Neutrophil (primary cell): ENCODE measurements around the gene GOSR2.

Experiments
- H3K27ac ChIP-seq: fragments of 200-600 bp; sonication (generic); 2 replicates; pipeline ENCODE4 v1.5.1; 2016; ENCODE audit warnings: mild to moderate bottlenecking, moderate library complexity
- H3K27me3 ChIP-seq: fragments of 200-600 bp; sonication (generic); 2 replicates; pipeline ENCODE4 v1.6.0; 2016; ENCODE audit warnings: mild to moderate bottlenecking
- H3K36me3 ChIP-seq: fragments of 200-600 bp; sonication (generic); 2 replicates; pipeline ENCODE4 v1.5.1; 2017
- H3K4me1 ChIP-seq, 2 experiments: fragments of 200-600 bp in 1 of 2; sonication (generic) in 1 of 2; 1 replicate in 1 of 2; 2 replicates in 1 of 2; pipeline versions ENCODE4 v1.5.1 to v1.6.1; 2013 to 2016; ENCODE audit warnings: low read depth in 1 of 2, low read length in 1 of 2, mild to moderate bottlenecking in 1 of 2, moderate library complexity in 1 of 2; ENCODE audit not compliant: control insufficient read depth in 1 of 2, insufficient read depth in 1 of 2
- H3K4me3 ChIP-seq, 2 experiments: fragments of 200-600 bp in 1 of 2; sonication (generic) in 1 of 2; 1 replicate in 1 of 2; 2 replicates in 1 of 2; pipeline ENCODE4 v1.5.1; 2013 to 2016; ENCODE audit warnings: low read depth in 1 of 2, low read length in 1 of 2, mild to moderate bottlenecking in 1 of 2, moderate library complexity in 1 of 2
- H3K9me3 ChIP-seq: fragments of 200-600 bp; sonication (generic); 2 replicates; pipeline ENCODE4 v1.5.1; 2016
- TF ChIP-seq, protein P1 (sequence below): fragments of 200-600 bp; sonication (generic); IDR thresholded peaks from 2 replicates; pipeline ENCODE4 v1.5.1; 2016; ENCODE audit warnings: antibody characterized with exemption

GOSR2 gene

DNA sequence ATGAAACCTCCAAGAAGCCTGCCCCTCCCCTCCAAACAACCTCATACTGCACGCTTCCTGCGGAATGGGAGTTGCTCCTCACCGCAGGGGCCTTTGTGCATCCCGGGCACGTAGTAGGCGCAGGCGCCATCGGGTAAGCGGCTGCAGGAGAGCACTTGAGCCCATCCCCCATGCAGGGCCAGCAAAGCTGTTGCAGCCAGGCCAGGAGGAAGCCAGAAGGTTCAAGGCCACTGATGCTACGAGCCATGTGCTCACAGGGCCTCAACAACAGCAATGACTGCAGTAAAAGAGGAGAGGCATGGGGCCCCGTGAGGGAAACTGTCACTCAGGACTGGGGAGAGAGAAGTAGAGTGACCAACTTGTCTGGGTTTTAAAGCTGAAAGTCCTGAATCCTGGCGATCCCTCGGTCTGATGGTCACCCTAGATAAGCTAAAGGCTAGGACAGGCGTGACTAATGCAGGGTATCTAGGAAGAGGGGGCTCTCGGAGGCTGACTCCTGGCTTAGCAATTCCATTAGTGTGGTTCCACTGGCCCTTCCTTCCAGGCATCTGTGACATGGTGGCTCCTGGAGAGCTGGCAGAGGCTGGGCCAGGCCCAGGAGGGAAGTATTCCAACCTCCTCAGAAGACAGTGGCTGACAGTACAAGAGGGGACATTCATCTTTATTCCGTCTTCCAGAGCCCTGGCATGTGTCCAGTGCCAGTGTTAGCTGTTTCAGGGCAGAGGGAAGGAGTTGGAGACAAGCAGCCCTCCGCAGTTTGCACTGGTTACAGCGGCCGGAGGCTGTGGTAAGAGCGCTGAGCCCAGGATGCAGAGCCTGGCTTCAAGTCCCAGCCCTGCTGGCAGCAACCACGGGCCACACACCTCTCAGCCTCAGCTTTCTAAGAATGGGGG is 20.8 kb downstream of the GOSR2 start:
- no peak overlapping the region for H3K27ac ChIP-seq
- no peak overlapping the region for H3K4me3 ChIP-seq
- peaks cover 24% of the 10 kb centered on the region for H3K36me3 ChIP-seq
- H3K4me1 ChIP-seq = no peaks in the 10 kb centered on the region
- TF ChIP-seq, protein P1, sequence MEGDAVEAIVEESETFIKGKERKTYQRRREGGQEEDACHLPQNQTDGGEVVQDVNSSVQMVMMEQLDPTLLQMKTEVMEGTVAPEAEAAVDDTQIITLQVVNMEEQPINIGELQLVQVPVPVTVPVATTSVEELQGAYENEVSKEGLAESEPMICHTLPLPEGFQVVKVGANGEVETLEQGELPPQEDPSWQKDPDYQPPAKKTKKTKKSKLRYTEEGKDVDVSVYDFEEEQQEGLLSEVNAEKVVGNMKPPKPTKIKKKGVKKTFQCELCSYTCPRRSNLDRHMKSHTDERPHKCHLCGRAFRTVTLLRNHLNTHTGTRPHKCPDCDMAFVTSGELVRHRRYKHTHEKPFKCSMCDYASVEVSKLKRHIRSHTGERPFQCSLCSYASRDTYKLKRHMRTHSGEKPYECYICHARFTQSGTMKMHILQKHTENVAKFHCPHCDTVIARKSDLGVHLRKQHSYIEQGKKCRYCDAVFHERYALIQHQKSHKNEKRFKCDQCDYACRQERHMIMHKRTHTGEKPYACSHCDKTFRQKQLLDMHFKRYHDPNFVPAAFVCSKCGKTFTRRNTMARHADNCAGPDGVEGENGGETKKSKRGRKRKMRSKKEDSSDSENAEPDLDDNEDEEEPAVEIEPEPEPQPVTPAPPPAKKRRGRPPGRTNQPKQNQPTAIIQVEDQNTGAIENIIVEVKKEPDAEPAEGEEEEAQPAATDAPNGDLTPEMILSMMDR = no peak
- no peaks in the 10 kb centered on the region for H3K9me3 ChIP-seq
- peaks cover 14% of the 10 kb centered on the region for H3K27me3 ChIP-seq

DNA sequence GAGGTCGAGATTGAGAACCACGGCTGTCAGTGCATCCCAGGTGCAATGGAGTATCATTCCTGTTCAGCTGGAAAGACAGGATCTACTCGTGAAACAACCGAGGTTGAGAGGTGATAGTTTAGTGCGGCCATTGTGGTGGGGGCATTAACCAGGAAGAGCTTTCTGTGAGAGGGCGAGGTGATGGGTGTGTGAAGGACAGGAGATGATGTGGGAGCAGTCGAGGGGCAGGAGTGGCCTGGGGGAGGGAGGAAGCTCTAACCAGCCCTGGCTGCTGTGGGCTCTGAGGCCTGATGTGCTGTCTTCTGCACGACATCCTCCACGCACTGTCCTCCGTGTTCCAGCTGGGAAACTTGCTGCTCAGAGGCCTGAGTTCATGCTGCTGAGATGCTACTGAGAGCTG is 22.0 kb downstream of the GOSR2 start:
- TF ChIP-seq, protein P1 = no peak
- peaks cover 12% of the 10 kb centered on the region for H3K36me3 ChIP-seq
- H3K27me3 ChIP-seq = peaks cover 14% of the 10 kb centered on the region
- H3K4me1 ChIP-seq = no peaks in the 10 kb centered on the region
- no peaks in the 10 kb centered on the region for H3K9me3 ChIP-seq
- no peak overlapping the region for H3K4me3 ChIP-seq
- H3K27ac ChIP-seq = no peak overlapping the region

DNA sequence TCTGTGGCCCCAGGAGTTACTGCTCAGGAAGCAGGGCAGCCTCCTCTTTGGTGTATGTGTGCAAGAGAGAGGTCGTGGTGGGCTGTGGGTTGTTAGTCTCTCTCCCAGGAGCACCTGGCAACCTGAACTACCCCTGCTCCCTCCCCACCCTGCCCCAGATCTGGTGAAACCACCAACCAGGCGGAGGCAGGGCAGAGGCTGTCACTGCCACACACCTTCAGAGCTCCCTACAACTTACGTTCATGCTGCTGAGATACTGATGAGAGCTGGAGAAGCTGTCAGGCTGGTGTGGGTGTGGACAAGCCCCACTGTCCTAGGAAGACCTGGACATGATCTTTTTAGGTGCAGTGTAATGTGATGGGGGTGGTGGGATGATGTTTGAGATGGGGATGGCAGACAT is 24.3 kb downstream of the GOSR2 start:
- no peak overlapping the region for H3K4me3 ChIP-seq
- H3K27me3 ChIP-seq = peaks cover 16% of the 10 kb centered on the region
- H3K4me1 ChIP-seq = no peaks in the 10 kb centered on the region
- H3K27ac ChIP-seq = no peak overlapping the region
- TF ChIP-seq, protein P1 = no peak
- no peaks in the 10 kb centered on the region for H3K9me3 ChIP-seq
- H3K36me3 ChIP-seq = no peaks in the 10 kb centered on the region

- no peaks in the 10 kb centered on the region for H3K36me3 ChIP-seq
- peaks cover 13% of the 10 kb centered on the region for H3K27me3 ChIP-seq
- H3K4me3 ChIP-seq = no peak overlapping the region
- TF ChIP-seq, protein P1 = no peak
- no peaks in the 10 kb centered on the region for H3K9me3 ChIP-seq
- no peak overlapping the region for H3K27ac ChIP-seq
- no peaks in the 10 kb centered on the region for H3K4me1 ChIP-seq
These were observed 25.6 kb downstream of the GOSR2 start for GRCh38 chr17:46948544-46948943.

DNA sequence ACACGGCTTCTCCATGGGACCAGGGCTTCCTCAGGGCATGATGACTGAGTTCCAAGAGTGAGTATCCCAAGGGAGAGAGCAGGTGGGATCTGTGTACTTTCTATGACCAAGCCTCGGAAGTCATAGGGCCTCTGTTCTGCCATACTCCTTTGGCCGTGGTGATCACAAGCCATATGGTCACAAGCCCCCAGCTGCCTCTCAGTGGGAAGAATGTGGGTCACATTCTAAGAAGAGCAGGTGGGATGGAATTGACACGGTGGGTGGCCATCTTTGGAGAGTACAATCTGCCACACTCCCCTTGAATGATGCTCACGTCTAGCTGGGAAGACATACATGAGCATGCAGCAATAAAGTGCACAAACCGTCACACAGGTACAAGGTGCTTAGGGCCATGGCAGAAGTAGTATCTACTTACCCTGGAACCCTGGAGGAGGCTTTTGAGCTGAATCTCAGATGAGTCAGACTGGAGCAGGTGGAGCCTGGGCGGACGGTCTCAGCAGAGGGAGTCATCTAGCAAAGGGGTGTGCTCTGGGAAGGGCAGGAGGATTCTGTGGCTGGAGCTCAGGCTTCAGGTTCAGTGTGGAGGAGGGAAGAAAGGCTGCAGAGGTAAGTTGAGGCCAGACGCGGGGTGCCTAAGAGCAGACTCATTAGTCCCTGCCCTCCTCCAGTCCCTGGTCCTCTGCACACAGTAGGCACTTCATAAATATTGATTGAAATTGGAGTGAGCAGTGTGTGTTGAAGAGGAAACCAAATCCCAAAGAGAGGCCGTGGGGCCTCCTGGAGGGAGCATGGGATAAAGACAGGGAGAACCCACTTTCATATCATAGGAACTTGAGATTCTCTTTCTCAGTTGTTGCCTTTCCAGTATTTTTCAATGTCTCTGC is 26.6 kb downstream of the GOSR2 start:
- Histone ChIP-seq H3K27ac (no peak overlapping the region), H3K4me1 (no peaks in the 10 kb centered on the region), H3K9me3 (no peaks in the 10 kb centered on the region), H3K36me3 (no peaks in the 10 kb centered on the region), H3K27me3 (peaks cover 6% of the 10 kb centered on the region), H3K4me3 (no peak overlapping the region)
- TF ChIP-seq, protein P1 = no peak
